Neural cell (in vitro differentiated cells): ENCODE results near the gene CEMIP. TPM values are rescaled to one million over a fixed set of nuclear protein-coding genes. Genes with fewer than 3 reads are reported as not detected.

Experiments
- H2AFZ ChIP-seq: fragments of 200-600, 300-800 bp; sonication (generic), shearing (Covaris generic); 2 replicates; pipeline ENCODE4 v1.6.0; 2014; ENCODE audit warnings: low read depth, mild to moderate bottlenecking, antibody characterized with exemption, low read length, moderate library complexity
- H3F3A ChIP-seq: fragments of 200-600 bp; shearing (Covaris generic); 2 replicates; pipeline ENCODE4 v1.6.1; 2016; ENCODE audit warnings: mild to moderate bottlenecking, moderate library complexity, mixed read lengths, antibody characterized with exemption, low read length; ENCODE audit not compliant: insufficient read depth, poor library complexity, severe bottlenecking
- H3K27ac ChIP-seq: fragments of 200-600, 300-800 bp; sonication (generic), shearing (Covaris generic); 2 replicates; pipeline ENCODE4 v1.5.1; 2014; ENCODE audit warnings: mild to moderate bottlenecking, low read length, moderate library complexity
- H3K27me3 ChIP-seq: fragments of 300-800, 200-600 bp; sonication (generic), shearing (Covaris generic); 2 replicates; pipeline ENCODE4 v1.6.0; 2014; ENCODE audit warnings: mild to moderate bottlenecking, low read depth, low read length, moderate library complexity; ENCODE audit not compliant: insufficient read depth
- H3K36me3 ChIP-seq: fragments of 300-800, 200-600 bp; sonication (generic), shearing (Covaris generic); 2 replicates; pipeline ENCODE4 v1.5.1; 2014; ENCODE audit warnings: mild to moderate bottlenecking, antibody characterized with exemption, low read length, moderate library complexity; ENCODE audit not compliant: insufficient read depth
- H3K4me2 ChIP-seq: fragments of 300-800, 200-600 bp; sonication (generic), shearing (Covaris generic); 2 replicates; pipeline ENCODE4 v1.6.0; 2014; ENCODE audit warnings: mild to moderate bottlenecking, low read length
- H3K4me3 ChIP-seq: fragments of 300-800, 200-600 bp; sonication (generic), shearing (Covaris generic); 2 replicates; pipeline ENCODE4 v1.5.1; 2014; ENCODE audit warnings: mild to moderate bottlenecking, low read length, moderate library complexity
- H3K79me2 ChIP-seq: fragments of 200-600 bp; shearing (Covaris generic); replicated peaks from 2 replicates; pipeline ENCODE4 v1.6.0; 2014; ENCODE audit warnings: mild to moderate bottlenecking, low read length, moderate library complexity; ENCODE audit not compliant: insufficient read depth
- H3K9ac ChIP-seq: fragments of 300-800, 200-600 bp; sonication (generic), shearing (Covaris generic); 2 replicates; pipeline ENCODE4 v1.6.1; 2016; ENCODE audit warnings: mild to moderate bottlenecking, low read length, mixed read lengths
- H3K9me2 ChIP-seq: fragments of 200-600 bp; shearing (Covaris generic); 2 replicates; pipeline ENCODE4 v1.6.1; 2016; ENCODE audit warnings: mild to moderate bottlenecking, low read length, mixed read lengths; ENCODE audit not compliant: insufficient read depth
- H3K9me3 ChIP-seq: fragments of 200-600, 300-800 bp; sonication (generic), shearing (Covaris generic); 2 replicates; pipeline ENCODE4 v1.6.1; 2016; ENCODE audit warnings: mild to moderate bottlenecking, mixed run types, low read length, moderate library complexity, mixed read lengths
- H4K20me1 ChIP-seq: fragments of 200-600 bp; shearing (Covaris generic); 2 replicates; pipeline ENCODE4 v1.6.1; 2016; ENCODE audit warnings: mild to moderate bottlenecking, mixed run types; ENCODE audit not compliant: insufficient read depth
- CTCF ChIP-seq: fragments of 450-650 bp; IDR thresholded peaks from 2 replicates; pipeline ENCODE4 v1.5.1; 2014; ENCODE audit warnings: antibody characterized with exemption, mild to moderate bottlenecking, moderate library complexity; ENCODE audit not compliant: poor library complexity, severe bottlenecking
- EP300 ChIP-seq: fragments of 450-650 bp; conservative IDR thresholded peaks from 2 replicates; pipeline ENCODE4 v1.6.1; 2014; ENCODE audit warnings: antibody characterized with exemption, mild to moderate bottlenecking, moderate library complexity; ENCODE audit not compliant: poor library complexity, severe bottlenecking
- EZH2 ChIP-seq: fragments of 200-600, 300-800 bp; shearing (Covaris generic), sonication (generic); IDR thresholded peaks from 2 replicates; pipeline ENCODE4 v1.6.1; 2014; ENCODE audit warnings: antibody characterized with exemption, low read length, borderline replicate concordance, mild to moderate bottlenecking; ENCODE audit not compliant: insufficient read depth, poor library complexity, severe bottlenecking
- MXI1 ChIP-seq: fragments of 450-650 bp; conservative IDR thresholded peaks from 2 replicates; pipeline ENCODE4 v1.6.1; 2014; ENCODE audit warnings: antibody characterized with exemption, mild to moderate bottlenecking; ENCODE audit not compliant: poor library complexity, severe bottlenecking
- POLR2AphosphoS5 ChIP-seq: IDR thresholded peaks from 2 replicates; pipeline ENCODE4 v1.6.1; 2012
- RAD21 ChIP-seq: fragments of 450-650 bp; conservative IDR thresholded peaks from 2 replicates; pipeline ENCODE4 v1.6.1; 2014; ENCODE audit warnings: antibody characterized with exemption, mild to moderate bottlenecking, moderate library complexity
- REST ChIP-seq: IDR thresholded peaks from 2 replicates; pipeline ENCODE4 v1.6.1; 2012; ENCODE audit warnings: borderline replicate concordance
- SMC3 ChIP-seq: fragments of 450-650 bp; conservative IDR thresholded peaks from 2 replicates; pipeline ENCODE4 v1.6.1; 2014; ENCODE audit warnings: antibody characterized with exemption, mild to moderate bottlenecking, moderate library complexity; ENCODE audit not compliant: poor library complexity
- TAF1 ChIP-seq: IDR thresholded peaks from 2 replicates; pipeline ENCODE4 v1.6.1; 2012; ENCODE audit warnings: low read depth
- polyA plus RNA-seq: library from polyadenylated mRNA; depleted of rRNA; stranded (reverse); fragments of >200 nt; gene quantifications from 2 replicates; pipeline ENCODE4 v1.2.3, GENCODE V29; 2014

CEMIP gene
- polyA plus RNA-seq, 1 donor from 2014 or later: 0.04 TPM

GRCh38 chr15:80861731-80862170, 82.6 kb downstream of the CEMIP start:
- Histone ChIP-seq H3K9me2 (no peaks in the 10 kb centered on the region), H3K9me3 (no peaks in the 10 kb centered on the region), H2AFZ (no peak overlapping the region), H3K27ac (no peak overlapping the region), H3K4me3 (no peak overlapping the region), H3F3A (no peaks in the 10 kb centered on the region), H3K27me3 (no peaks in the 10 kb centered on the region), H3K79me2 (no peaks in the 10 kb centered on the region), H3K9ac (no peak overlapping the region), H3K36me3 (no peaks in the 10 kb centered on the region), H4K20me1 (no peaks in the 10 kb centered on the region), H3K4me2 (no peak overlapping the region)
- TF ChIP-seq EZH2 (no peak), MXI1 (no peak), EP300 (no peak), POLR2AphosphoS5 (no peak), RAD21 (no peak), CTCF (no peak), SMC3 (no peak), TAF1 (no peak), REST (no peak)

GRCh38 chr15:80864666-80865065, 85.5 kb downstream of the CEMIP start:
- H3K9ac ChIP-seq: no peak overlapping the region
- no peaks in the 10 kb centered on the region for H3K79me2 ChIP-seq
- H3K36me3 ChIP-seq: no peaks in the 10 kb centered on the region
- no peaks in the 10 kb centered on the region for H3K27me3 ChIP-seq
- H3K4me2 ChIP-seq: no peak overlapping the region
- H3K9me2 ChIP-seq: no peaks in the 10 kb centered on the region
- no peak overlapping the region for H2AFZ ChIP-seq
- no peak overlapping the region for H3K4me3 ChIP-seq
- H4K20me1 ChIP-seq: no peaks in the 10 kb centered on the region
- H3F3A ChIP-seq: no peaks in the 10 kb centered on the region
- H3K9me3 ChIP-seq: no peaks in the 10 kb centered on the region
- TF ChIP-seq MXI1 (no peak), SMC3 (no peak), CTCF (no peak)
- no peak overlapping the region for H3K27ac ChIP-seq
